Measurements from ENCODE around the gene SKA2. TPM values are rescaled to one million over a fixed set of nuclear protein-coding genes. Genes with fewer than 3 reads are reported as not detected.

SKA2 gene
- total RNA-seq, 1 experiment from 2014 or later = 91.9 TPM

DNA sequence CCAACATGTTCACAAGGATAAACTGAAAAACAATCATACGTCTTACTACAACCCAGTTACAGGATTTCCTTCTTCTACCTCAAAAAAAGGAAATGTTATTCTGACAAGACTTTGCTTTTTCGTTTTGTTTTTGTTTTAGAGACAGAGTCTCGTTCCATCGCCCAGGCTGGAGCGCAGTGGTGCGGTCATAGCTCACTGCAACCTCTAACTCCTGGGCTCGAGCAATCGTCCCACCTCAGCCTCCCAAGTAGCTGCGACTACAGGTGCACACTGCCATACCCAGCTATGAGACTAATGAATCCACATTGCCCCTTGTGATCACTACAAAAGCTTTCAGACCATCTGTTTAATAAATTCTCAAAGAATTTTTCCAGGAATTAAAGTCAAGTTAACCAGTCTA is 39.5 kb downstream of the SKA2 start:
- Mint-ChIP-seq H3K36me3 (ENCODE audit: insufficient read depth in 1 of 3, low read depth in 3 of 3) (peaks cover 27 to 51% (median 40%) of the 10 kb centered on the region in 3 experiments; a peak in 6 of 7 replicates), H3K9me3 (no peaks in the 10 kb centered on the region), H3K4me3 (no peak overlapping the region), H3K27me3 (ENCODE audit: low read depth) (no peaks in the 10 kb centered on the region), H3K4me1 (no peaks in the 10 kb centered on the region), H3K27ac (no peak overlapping the region)
- Histone ChIP-seq H3K23me2 (ENCODE audit: insufficient read length, low read depth, low read length, poor library complexity, severe bottlenecking) (no peaks in the 10 kb centered on the region), H3K79me1 (ENCODE audit: insufficient read depth, low read depth, low read length, poor library complexity, severe bottlenecking) (peaks cover 2% of the 10 kb centered on the region), H3K4me2 (ENCODE audit: insufficient read depth, insufficient read length, low read length) (no peak overlapping the region), H4K5ac (ENCODE audit: insufficient read length, low read depth, low read length) (no peak overlapping the region), H3K9me3 (ENCODE audit: control insufficient read depth, low read depth, low read length) (no peaks in the 10 kb centered on the region), H4K91ac (ENCODE audit: insufficient read length, low read depth, low read length) (no peak overlapping the region), H2BK5ac (ENCODE audit: insufficient read length, low read length) (no peak overlapping the region), H2BK120ac (ENCODE audit: low read depth, low read length, poor library complexity, severe bottlenecking) (no peak overlapping the region), H2BK12ac (ENCODE audit: insufficient read length, low read depth, low read length) (no peak overlapping the region), H3K18ac (ENCODE audit: insufficient read length, low read depth, low read length) (no peak overlapping the region), H3K14ac (ENCODE audit: insufficient read depth, low read length) (no peak overlapping the region), H4K8ac (replicated peaks; ENCODE audit: insufficient read length, low read depth, low read length) (no peak overlapping the region), H3K27ac (ENCODE audit: insufficient read length, low read depth, low read length) (no peak overlapping the region), H2AK5ac (ENCODE audit: insufficient read length, low read length) (no peak overlapping the region), H3K4me1 (ENCODE audit: insufficient read depth, low read length) (no peaks in the 10 kb centered on the region), H3K27me3 (ENCODE audit: insufficient read depth, low read length) (no peaks in the 10 kb centered on the region), H2BK15ac (ENCODE audit: low read depth, low read length) (no peak overlapping the region), H4K20me1 (ENCODE audit: control insufficient read depth, insufficient read depth, insufficient read length) (no peaks in the 10 kb centered on the region), H3K9ac (ENCODE audit: extremely low read depth, insufficient read length, low read length) (no peak overlapping the region), H3K56ac (ENCODE audit: insufficient read length, low read depth, low read length) (no peak overlapping the region), H2BK20ac (ENCODE audit: low read depth, low read length, poor library complexity, severe bottlenecking) (no peak overlapping the region), H2AFZ (ENCODE audit: low read length) (no peak overlapping the region), H3T11ph (ENCODE audit: low read length) (no peak overlapping the region), H3K79me2 (ENCODE audit: insufficient read depth, low read length) (0 out of 2 replicates have a peak, but pooled peaks cover 2% of the 10 kb centered on the region), H3K4ac (ENCODE audit: low read depth, low read length) (no peak overlapping the region), H3K23ac (ENCODE audit: insufficient read length, low read depth, low read length) (no peak overlapping the region)
- no peak for DNase-seq
- no CpG with 5 or more reads among the region's 9 CpGs for WGBS (ENCODE audit: extremely low coverage, insufficient read length, low lambda C conversion rate)
- TF ChIP-seq, protein P1, sequence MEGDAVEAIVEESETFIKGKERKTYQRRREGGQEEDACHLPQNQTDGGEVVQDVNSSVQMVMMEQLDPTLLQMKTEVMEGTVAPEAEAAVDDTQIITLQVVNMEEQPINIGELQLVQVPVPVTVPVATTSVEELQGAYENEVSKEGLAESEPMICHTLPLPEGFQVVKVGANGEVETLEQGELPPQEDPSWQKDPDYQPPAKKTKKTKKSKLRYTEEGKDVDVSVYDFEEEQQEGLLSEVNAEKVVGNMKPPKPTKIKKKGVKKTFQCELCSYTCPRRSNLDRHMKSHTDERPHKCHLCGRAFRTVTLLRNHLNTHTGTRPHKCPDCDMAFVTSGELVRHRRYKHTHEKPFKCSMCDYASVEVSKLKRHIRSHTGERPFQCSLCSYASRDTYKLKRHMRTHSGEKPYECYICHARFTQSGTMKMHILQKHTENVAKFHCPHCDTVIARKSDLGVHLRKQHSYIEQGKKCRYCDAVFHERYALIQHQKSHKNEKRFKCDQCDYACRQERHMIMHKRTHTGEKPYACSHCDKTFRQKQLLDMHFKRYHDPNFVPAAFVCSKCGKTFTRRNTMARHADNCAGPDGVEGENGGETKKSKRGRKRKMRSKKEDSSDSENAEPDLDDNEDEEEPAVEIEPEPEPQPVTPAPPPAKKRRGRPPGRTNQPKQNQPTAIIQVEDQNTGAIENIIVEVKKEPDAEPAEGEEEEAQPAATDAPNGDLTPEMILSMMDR (conservative IDR thresholded peaks at IDR 0.05) = no peak

Measured in H9 (cell line).